Activated CD4-positive, CD25-positive, alpha-beta regulatory T cell treated with anti-CD3 and anti-CD28 coated beads, Interleukin-2, amount 50 U/mL, for 24 hours (primary cell): ENCODE results near the gene CEP97.

Experiments
- ATAC-seq, 2 donors: fragments of 150-1000 bp; cut with Tn5 transposase; one replicate each; pipeline ENCODE4 v1.10.0; 2021; ENCODE audit warnings: mild to moderate bottlenecking in 1 of 2, moderate library complexity in 1 of 2

Gene CEP97

DNA sequence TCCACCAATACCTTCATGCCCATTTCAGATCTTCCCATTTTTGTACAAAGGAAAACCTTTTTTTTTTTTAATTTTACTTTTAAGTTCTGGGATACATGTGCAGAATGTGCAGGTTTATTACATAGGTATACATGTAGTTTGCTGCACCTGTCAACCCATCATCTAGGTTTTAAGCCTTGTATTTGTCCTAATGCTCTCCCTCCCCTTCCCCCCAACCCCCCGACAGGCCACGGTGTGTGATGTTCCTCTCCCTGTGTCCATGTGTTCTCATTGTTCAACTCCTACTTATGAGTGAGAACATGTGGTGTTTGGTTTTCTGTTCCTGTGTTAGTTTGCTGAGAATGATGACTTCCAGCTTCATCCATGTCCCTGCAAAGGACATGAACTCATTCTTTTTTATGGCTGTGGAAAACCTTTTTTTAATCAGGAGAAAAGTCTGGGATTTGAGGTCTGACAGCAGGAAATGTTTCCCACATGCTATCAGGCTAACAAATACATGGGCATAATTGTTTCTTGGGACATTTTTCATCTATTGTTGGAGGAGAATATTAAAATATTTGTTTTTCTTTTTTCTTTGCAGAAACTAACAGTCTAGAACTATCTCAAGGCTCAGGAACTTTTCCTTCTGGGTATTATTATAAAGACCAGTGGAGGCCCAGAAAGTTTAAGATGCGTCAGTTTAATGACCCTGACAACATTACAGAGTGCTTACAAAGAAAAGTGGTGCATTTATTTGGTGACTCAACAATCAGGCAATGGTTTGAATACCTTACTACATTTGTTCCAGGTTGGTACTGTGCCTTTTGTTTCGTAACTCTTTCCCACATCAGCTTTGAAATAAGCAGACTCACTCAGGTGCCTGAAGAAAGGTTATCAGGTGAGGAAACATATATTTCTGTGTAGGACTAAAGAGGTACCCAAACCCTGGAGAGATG lies 92.1 kb downstream of the CEP97 start:
- ATAC-seq = no peak

DNA sequence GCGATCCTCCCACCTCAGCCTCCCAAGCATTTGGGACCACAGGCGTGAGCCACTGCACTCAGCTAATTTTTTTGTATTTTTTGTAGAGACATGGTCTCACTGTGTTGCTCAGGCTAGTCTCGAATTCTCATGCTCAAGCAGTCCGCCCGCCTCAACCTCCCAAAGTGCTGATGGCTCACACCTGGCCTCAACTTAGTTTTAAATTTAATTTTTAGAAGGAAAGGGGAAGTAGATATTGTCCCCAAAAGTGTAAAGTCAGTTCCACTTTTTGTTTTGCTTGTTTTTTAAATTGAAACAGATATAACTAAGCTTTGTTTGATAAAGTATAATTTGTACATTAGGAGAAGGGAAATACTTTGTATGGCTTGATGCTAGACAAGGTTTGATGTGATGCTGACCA lies 93.6 kb downstream of the CEP97 start:
- ATAC-seq = no peak

GRCh38 chr3:101819649-101820206 lies 95.3 kb downstream of the CEP97 start:
- peak; percentile 65 to 75 for ATAC-seq
